Panc1 (cell line): ENCODE measurements around the gene LEFTY2. TPM values are rescaled to one million over a fixed set of nuclear protein-coding genes. Genes with fewer than 3 reads are reported as not detected.

Source experiments
- ATAC-seq: fragments of 200-7000 bp; cut with Tn5 transposase; 2 replicates; pipeline ENCODE4 v1.9.1; 2020; ENCODE audit warnings: mild to moderate bottlenecking, moderate library complexity
- BruUV-seq: library from RNA; stranded (reverse); fragments of 400-500 nt; replicated peaks from 2 replicates; lab custom pipeline; 2021; lab: Mats Ljungman, UMichigan
- CTCF ChIA-PET: fragments of 300-600 bp; sonication (Branson Sonifier 250); formaldehyde crosslinking; loops from one replicate; lab custom pipeline; 2022; ENCODE audit warnings: antibody characterized with exemption; lab: Charles Lee
- POLR2A ChIA-PET: fragments of 300-600 bp; sonication (Branson Sonifier 250); formaldehyde crosslinking; loops from one replicate; lab custom pipeline; 2022; ENCODE audit warnings: antibody characterized with exemption; lab: Charles Lee
- DNase-seq: peaks from one replicate; pipeline ENCODE4 v3.0.0-alpha.2; 2010; ENCODE audit warnings: low read depth, low spot score
- H3K27ac ChIP-seq: 2 replicates; pipeline ENCODE4 v1.5.1; 2011; ENCODE audit warnings: mild to moderate bottlenecking, low read length, inconsistent platforms
- H3K27me3 ChIP-seq: fragments of 200-500 bp; sonication (Bioruptor generic); 2 replicates; pipeline ENCODE4 v1.6.0; 2014; ENCODE audit warnings: low read length, inconsistent platforms; ENCODE audit not compliant: control insufficient read depth, insufficient read depth
- H3K36me3 ChIP-seq: fragments of 200-500 bp; sonication (Bioruptor generic); 2 replicates; pipeline ENCODE4 v1.5.1; 2014; ENCODE audit warnings: inconsistent platforms, mild to moderate bottlenecking, low read length, moderate library complexity; ENCODE audit not compliant: control insufficient read depth, insufficient read depth
- H3K4me1 ChIP-seq: 2 replicates; pipeline ENCODE4 v1.5.1; 2011; ENCODE audit warnings: inconsistent platforms, mild to moderate bottlenecking, low read length, moderate library complexity; ENCODE audit not compliant: control insufficient read depth, insufficient read depth
- H3K4me3 ChIP-seq, 2 experiments: 2 replicates each; pipeline ENCODE4 v1.5.1; 2011 to 2012; ENCODE audit warnings: low read depth in 2 of 2, low read length in 2 of 2, mild to moderate bottlenecking in 2 of 2, inconsistent platforms in 1 of 2, moderate library complexity in 1 of 2
- H3K9me3 ChIP-seq: fragments of 200-500 bp; sonication (Bioruptor generic); 2 replicates; pipeline ENCODE4 v1.5.1; 2014; ENCODE audit warnings: low read depth, mild to moderate bottlenecking, inconsistent platforms, low read length, moderate library complexity; ENCODE audit not compliant: control insufficient read depth, insufficient read depth
- POLR2AphosphoS5 ChIP-seq: IDR thresholded peaks from 2 replicates; pipeline ENCODE4 v1.6.1; 2012; ENCODE audit warnings: mild to moderate bottlenecking, low read depth, low read length, moderate library complexity
- REST ChIP-seq, 2 experiments: IDR thresholded peaks; 2 replicates each; pipeline ENCODE4 v1.6.1; 2011 to 2012; ENCODE audit warnings: low read depth in 2 of 2, control low read depth in 1 of 2, low read length in 1 of 2, mild to moderate bottlenecking in 1 of 2, moderate library complexity in 1 of 2; ENCODE audit not compliant: insufficient read depth in 1 of 2
- SIN3A ChIP-seq: IDR thresholded peaks from 2 replicates; pipeline ENCODE4 v1.6.1; 2012; ENCODE audit warnings: low read depth, mild to moderate bottlenecking, low read length, moderate library complexity, borderline replicate concordance; ENCODE audit not compliant: insufficient read depth
- TCF7L2 ChIP-seq: IDR thresholded peaks from 2 replicates; pipeline ENCODE4 v1.6.1; 2011; ENCODE audit warnings: mild to moderate bottlenecking, low read depth, low read length, inconsistent platforms
- in situ Hi-C: cut with HindIII; loops from 2 replicates; pipeline ENCODE4 v1.10.0; 2016; ENCODE audit warnings: low sequenced_read_pairs, low pct_unique_long_range_greater_than_20kb
- intact Hi-C: fragments of 100-400 bp; cut with micrococcal nuclease; formaldehyde crosslinking; loops from one replicate; pipeline ENCODE4 v1.10.0; 2022; ENCODE audit not compliant: unreplicated experiment
- total RNA-seq: library from RNA; stranded (reverse); gene quantifications from one replicate; pipeline ENCODE4 v1.2.1, GENCODE V29; 2021; ENCODE audit not compliant: unreplicated experiment
- TF ChIP-seq, protein P1 (sequence below): fragments of 450-650 bp; IDR thresholded peaks from 2 replicates; pipeline ENCODE4 v1.5.1; 2017; ENCODE audit warnings: mild to moderate bottlenecking

The LEFTY2 gene
- total RNA-seq, 1 experiment from 2014 or later, result not detected

DNA sequence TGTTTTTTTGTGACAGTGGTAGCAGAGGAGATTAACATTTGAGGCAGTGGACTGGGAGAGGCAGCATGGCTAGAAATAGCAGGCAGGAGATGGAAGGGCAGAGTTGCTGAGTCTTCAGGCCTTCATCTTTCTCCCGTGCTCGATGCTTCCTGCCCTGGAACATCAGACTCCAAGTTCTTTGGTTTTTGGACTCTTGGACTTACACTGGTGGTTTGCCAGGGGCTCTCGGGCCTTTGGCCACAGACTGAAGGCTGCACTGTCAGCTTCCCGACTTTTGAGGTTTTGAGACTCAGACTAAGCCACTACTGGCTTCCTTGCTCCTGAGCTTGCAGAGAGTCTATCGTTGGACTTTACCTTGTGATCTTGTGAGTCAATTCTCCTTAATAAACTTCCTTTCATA, 24.2 kb upstream of the LEFTY2 start:
- no peak for TF ChIP-seq POLR2AphosphoS5
- TF ChIP-seq, protein P1, sequence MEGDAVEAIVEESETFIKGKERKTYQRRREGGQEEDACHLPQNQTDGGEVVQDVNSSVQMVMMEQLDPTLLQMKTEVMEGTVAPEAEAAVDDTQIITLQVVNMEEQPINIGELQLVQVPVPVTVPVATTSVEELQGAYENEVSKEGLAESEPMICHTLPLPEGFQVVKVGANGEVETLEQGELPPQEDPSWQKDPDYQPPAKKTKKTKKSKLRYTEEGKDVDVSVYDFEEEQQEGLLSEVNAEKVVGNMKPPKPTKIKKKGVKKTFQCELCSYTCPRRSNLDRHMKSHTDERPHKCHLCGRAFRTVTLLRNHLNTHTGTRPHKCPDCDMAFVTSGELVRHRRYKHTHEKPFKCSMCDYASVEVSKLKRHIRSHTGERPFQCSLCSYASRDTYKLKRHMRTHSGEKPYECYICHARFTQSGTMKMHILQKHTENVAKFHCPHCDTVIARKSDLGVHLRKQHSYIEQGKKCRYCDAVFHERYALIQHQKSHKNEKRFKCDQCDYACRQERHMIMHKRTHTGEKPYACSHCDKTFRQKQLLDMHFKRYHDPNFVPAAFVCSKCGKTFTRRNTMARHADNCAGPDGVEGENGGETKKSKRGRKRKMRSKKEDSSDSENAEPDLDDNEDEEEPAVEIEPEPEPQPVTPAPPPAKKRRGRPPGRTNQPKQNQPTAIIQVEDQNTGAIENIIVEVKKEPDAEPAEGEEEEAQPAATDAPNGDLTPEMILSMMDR, result no peak
- intact Hi-C loops, result no loop called here
- CTCF ChIA-PET, result no interaction called here
- Histone ChIP-seq H3K4me1 (peaks cover 4% of the 10 kb centered on the region; the same call in 1 of the 2 replicates), H3K9me3 (no peaks in the 10 kb centered on the region), H3K36me3 (no peaks in the 10 kb centered on the region), H3K4me3 (no peak overlapping the region), H3K27me3 (no peaks in the 10 kb centered on the region), H3K27ac (no peak overlapping the region)
- ATAC-seq (no peak), DNase-seq (no peak)
- POLR2A ChIA-PET, result no interaction called here
- in situ Hi-C loops, result no loop called here
- BruUV-seq, result no TSS peak

DNA sequence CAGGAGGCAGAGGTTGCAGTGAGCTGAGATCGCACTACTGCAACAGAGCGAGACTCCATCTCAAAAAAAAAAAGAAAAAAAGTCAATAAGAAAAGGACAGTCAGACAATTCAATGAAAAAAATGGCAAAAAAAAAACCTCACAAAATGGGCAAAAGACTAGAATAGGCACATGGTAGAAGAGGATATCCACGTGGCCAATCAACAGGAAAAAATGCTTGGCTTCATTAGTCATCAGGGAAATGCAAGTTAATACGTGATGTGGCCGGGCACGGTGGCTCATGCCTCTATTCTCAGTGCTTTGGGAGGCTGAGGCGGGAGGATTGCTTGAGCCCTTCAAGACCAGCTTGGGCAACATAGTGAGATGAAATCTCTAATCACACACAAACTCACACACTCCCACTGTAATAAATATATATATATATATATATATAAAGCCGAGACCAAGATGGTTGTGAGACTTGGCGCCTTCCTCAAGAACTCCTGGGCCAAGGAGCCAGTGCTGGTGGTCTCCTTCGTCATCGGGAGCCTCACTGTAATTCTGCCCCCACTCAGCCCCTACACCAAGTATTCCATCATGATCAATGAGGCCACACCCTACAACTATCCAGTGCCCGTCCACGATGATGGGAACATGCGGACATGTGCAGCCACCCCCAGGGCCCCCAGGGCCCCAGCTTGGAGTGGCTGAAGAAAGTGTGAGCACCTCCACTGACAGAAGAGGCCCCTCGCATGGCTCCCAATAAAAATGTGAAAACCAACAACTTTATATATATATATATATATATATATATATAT, 22.9 kb upstream of the LEFTY2 start:
- no TSS peak for BruUV-seq

More for the DNA sequence above, 22.9 kb upstream of the LEFTY2 start:
- Histone ChIP-seq H3K4me3 (no peak overlapping the region), H3K27me3 (no peaks in the 10 kb centered on the region), H3K36me3 (no peaks in the 10 kb centered on the region), H3K27ac (no peak overlapping the region), H3K9me3 (no peaks in the 10 kb centered on the region), H3K4me1 (peaks cover 4% of the 10 kb centered on the region; the same call in 1 of the 2 replicates)
- CTCF ChIA-PET, result no interaction called here
- intact Hi-C loops, result no loop called here
- no peak for DNase-seq
- POLR2A ChIA-PET, result interaction anchor here (0.7 kb wide), 1 partner anchor 496 kb away, joined by 4 read pairs; no protein-coding TSS in a partner anchor
- ATAC-seq, result no peak
- no peak for TF ChIP-seq POLR2AphosphoS5
- no peak for TF ChIP-seq SIN3A
- TF ChIP-seq, protein P1, result no peak
- no peak for TF ChIP-seq TCF7L2
- no peak for TF ChIP-seq REST (IDR thresholded peaks at IDR 0.05; ENCODE audit: insufficient read depth in 1 of 2, low read depth in 2 of 2, low read length in 1 of 2)
- in situ Hi-C loops, result no loop called here
